Colonic mucosa (tissue), 4 donors: ENCODE measurements around the gene AMIGO2. TPM values are rescaled to one million over a fixed set of nuclear protein-coding genes. Genes with fewer than 3 reads are reported as not detected.

Experiments
- DNase-seq: peaks from one replicate; pipeline ENCODE4 v3.0.0-alpha.2; 2020
- H3K27ac ChIP-seq: fragments of 200-600 bp; one replicate; pipeline ENCODE4 v1.8.0; 2021
- H3K27me3 ChIP-seq: fragments of 200-600 bp; one replicate; pipeline ENCODE4 v1.8.0; 2021
- H3K36me3 ChIP-seq: fragments of 200-600 bp; one replicate; pipeline ENCODE4 v1.8.0; 2021
- H3K4me1 ChIP-seq: fragments of 200-600 bp; one replicate; pipeline ENCODE4 v1.8.0; 2021; ENCODE audit warnings: mild to moderate bottlenecking
- H3K4me3 ChIP-seq: fragments of 200-600 bp; one replicate; pipeline ENCODE4 v1.8.0; 2021
- H3K9ac ChIP-seq, 2 donors: one replicate each; pipeline ENCODE4 v1.7.0; 2013; ENCODE audit warnings: control low read depth in 2 of 2, low read depth in 2 of 2, low read length in 2 of 2
- H3K9me3 ChIP-seq: fragments of 200-600 bp; one replicate; pipeline ENCODE4 v1.8.0; 2021
- intact Hi-C: fragments of 100-400 bp; cut with DNase I; formaldehyde crosslinking; loops from one replicate; pipeline ENCODE4 v1.14.1; 2022
- total RNA-seq, 2 donors: library from RNA; stranded (reverse); fragmentation: NEBNext Ultra II Directional in 1 of 2; extraction: Animal tissue kit (Norgen Biotek cat#: 25700) in 1 of 2; gene quantifications; one replicate each; pipeline ENCODE4 v1.2.1, GENCODE V29; 2021
- TF ChIP-seq, protein P1 (sequence below): fragments of 200-600 bp; IDR thresholded peaks from one replicate; pipeline ENCODE4 v1.8.0; 2022; ENCODE audit warnings: antibody characterized with exemption, mild to moderate bottlenecking
- donor health status: healthy.
- donor health status: DM: no; HTN: no; CAD: no.
- donor health status: DM: no; HTN: no; CAD: no.

The AMIGO2 gene
- total RNA-seq, 2 donors from 2014 or later: 2.0 to 11.1 TPM

DNA sequence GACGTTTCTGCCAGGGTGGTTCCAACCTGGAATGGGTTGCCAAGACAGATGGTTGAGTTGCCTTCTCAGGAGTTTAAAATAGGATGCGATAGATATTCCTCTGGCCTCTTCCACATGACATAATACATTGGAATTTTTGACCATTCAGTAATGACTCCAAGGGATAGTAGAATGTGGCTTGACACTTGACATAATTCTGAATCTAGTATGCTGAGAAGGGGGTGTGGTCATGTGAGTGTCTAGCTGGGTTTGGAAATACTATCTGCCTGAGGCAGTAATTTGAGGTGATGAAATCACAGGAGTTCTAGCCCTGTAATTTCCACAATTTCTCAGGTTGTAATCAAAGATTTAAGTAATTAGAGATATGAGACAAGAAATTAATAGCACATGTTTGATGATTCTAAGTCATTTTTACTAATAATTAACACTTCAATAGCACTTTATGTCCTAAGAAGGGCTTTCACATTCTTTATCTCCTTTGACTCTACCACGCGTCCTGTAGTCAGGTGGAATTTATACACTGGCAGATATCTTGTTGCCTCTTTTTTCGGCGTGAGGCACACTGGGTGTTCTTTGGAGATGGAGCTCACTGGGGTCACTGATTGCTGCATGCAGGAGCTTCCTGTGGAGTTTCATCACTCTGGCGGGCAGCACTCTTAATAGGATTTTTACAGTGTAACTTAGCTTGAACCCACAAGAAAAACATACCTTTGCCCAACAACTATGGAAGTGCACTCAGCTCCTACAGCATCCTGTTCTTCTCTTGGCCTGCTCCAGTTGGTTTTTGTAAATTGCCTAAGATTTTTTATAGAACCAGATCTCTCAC, 3.2 kb upstream of the AMIGO2 start:
- Histone ChIP-seq H3K4me3 (no peak overlapping the region), H3K9ac (no peak overlapping the region), H3K36me3 (no peaks in the 10 kb centered on the region), H3K27me3 (peaks cover 7% of the 10 kb centered on the region), H3K27ac (no peak overlapping the region), H3K4me1 (peaks cover 1% of the 10 kb centered on the region), H3K9me3 (no peaks in the 10 kb centered on the region)
- intact Hi-C loops: loop anchor here (5.0 kb wide), 1 partner anchor 224 kb away; no protein-coding TSS in a partner anchor
- TF ChIP-seq, protein P1, sequence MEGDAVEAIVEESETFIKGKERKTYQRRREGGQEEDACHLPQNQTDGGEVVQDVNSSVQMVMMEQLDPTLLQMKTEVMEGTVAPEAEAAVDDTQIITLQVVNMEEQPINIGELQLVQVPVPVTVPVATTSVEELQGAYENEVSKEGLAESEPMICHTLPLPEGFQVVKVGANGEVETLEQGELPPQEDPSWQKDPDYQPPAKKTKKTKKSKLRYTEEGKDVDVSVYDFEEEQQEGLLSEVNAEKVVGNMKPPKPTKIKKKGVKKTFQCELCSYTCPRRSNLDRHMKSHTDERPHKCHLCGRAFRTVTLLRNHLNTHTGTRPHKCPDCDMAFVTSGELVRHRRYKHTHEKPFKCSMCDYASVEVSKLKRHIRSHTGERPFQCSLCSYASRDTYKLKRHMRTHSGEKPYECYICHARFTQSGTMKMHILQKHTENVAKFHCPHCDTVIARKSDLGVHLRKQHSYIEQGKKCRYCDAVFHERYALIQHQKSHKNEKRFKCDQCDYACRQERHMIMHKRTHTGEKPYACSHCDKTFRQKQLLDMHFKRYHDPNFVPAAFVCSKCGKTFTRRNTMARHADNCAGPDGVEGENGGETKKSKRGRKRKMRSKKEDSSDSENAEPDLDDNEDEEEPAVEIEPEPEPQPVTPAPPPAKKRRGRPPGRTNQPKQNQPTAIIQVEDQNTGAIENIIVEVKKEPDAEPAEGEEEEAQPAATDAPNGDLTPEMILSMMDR: no peak
- no peak for DNase-seq

DNA sequence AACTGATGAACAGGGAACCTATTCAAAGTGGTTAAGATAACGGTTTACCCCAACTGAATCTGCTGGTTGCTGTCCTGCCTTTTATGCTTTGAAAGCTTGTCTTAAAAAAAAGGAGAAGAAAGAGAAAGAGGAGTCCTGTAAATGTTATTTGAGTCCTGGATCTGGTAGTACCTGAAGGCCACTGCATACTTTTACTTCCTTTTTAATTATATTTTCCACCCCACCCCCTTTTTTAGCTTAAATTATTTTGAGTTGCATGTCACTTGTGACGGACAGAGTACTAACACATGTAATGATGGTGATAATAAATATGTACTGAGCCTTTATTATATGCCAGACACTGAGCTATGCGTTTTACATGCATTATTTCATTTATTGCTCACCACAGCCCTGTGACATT, 2.5 kb upstream of the AMIGO2 start:
- TF ChIP-seq, protein P1: no peak
- H3K9ac ChIP-seq: no peak overlapping the region
- no peaks in the 10 kb centered on the region for H3K9me3 ChIP-seq
- H3K4me3 ChIP-seq: no peak overlapping the region
- DNase-seq: no peak
- intact Hi-C loops: loop anchor here (5.0 kb wide), 1 partner anchor 225 kb away; no protein-coding TSS in a partner anchor
- no peaks in the 10 kb centered on the region for H3K4me1 ChIP-seq
- no peaks in the 10 kb centered on the region for H3K36me3 ChIP-seq
- H3K27me3 ChIP-seq: peaks cover 9% of the 10 kb centered on the region
- H3K27ac ChIP-seq: no peak overlapping the region

DNA sequence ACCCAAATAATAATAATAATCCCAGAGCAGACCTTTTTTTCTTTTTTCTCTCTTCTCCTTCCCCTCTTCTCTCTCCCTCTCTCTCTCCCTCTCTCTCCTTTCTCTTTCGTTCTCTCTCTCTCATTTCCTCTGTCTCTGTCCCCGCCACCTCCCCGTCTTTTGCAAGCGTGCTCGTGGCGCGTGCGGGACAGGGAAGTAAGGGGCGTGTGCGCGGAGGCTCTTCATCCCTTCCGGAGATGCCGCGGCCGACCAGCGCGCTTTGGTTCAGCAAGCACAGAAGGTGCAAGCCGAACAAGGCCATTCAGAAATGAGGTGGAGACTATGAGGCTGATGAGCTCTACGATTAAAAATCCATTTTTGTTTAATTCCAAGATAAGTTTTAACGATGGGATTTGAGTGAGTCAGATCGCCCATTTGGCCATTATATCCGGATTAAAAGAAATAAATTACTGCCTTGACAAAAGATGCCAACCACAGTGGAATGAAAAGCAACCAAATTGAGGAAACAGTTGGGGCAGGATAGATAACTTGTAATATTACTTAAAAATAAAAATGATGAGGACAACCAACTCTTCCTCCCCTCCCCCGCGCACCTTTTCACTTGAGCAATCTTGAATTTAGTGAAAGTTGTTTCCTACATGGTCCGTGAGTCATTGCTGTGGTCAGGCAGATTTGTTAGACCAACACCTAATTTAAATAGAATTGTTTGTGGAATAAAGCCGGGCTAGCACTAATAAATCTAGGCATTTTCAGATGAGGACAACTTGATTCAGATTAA, 1.2 kb upstream of the AMIGO2 start:
- H3K9me3 ChIP-seq: no peaks in the 10 kb centered on the region
- intact Hi-C loops: loop anchor here (5.0 kb wide), 1 partner anchor 226 kb away; no protein-coding TSS in a partner anchor
- peak overlapping the region; percentile 65 to 74 for H3K9ac ChIP-seq
- peak overlapping the region; percentile 77 for H3K27ac ChIP-seq
- peak; percentile 49 for DNase-seq
- H3K27me3 ChIP-seq: peaks cover 9% of the 10 kb centered on the region
- H3K4me1 ChIP-seq: no peaks in the 10 kb centered on the region
- no peaks in the 10 kb centered on the region for H3K36me3 ChIP-seq
- peak overlapping the region; percentile 55 for H3K4me3 ChIP-seq
- TF ChIP-seq, protein P1: no peak

DNA sequence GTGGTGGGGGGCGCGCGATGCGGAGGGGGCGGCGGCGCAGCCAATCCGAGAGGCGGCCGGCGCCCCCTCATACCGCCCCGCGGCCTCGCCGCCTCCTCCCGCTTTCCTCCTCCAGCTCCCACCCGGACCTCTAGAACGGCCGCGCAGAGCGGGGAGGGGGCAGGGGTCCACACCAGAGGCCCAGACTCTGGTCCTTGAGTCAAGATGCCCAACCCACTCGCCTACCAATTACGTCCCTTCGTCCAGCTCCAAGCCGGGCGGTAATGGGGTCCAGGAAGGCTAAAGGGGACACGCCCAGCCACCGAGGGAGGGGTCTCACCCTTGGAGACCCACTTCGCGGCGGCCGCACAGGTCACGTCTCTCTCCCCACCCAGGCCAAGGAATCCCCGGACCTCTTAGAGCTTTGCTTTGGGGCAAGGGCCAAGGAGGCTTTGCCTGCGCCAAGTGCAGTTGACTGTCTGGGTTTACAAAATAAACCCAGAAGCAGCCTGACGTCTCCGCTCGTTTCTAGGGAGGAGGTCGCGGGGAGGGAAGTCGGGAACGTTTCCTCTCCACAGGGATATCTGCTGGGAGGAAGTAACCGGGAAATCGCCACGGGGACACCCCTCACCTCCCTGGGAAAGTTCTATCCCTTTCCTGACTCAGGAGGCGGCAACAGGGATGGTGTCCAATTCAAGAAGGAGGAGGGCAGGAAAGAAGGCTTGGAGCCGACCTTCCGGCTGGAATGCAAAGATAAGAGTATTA, 394 bp upstream of the AMIGO2 start:
- TF ChIP-seq, protein P1: no peak
- intact Hi-C loops: loop anchor here (5.0 to 10.0 kb wide), 3 partner anchors 48 to 227 kb away; no protein-coding TSS in a partner anchor
- H3K4me1 ChIP-seq: no peaks in the 10 kb centered on the region

More for the DNA sequence above, 394 bp upstream of the AMIGO2 start:
- Histone ChIP-seq H3K27me3 (peaks cover 9% of the 10 kb centered on the region), H3K9ac (peak overlapping the region; percentile 65 to 74), H3K36me3 (no peaks in the 10 kb centered on the region), H3K4me3 (peak overlapping the region; percentile 55), H3K9me3 (no peaks in the 10 kb centered on the region), H3K27ac (peak overlapping the region; percentile 77)
- DNase-seq: peak; percentile 40
